ENCODE data around the gene NIM1K. TPM values are rescaled to one million over a fixed set of nuclear protein-coding genes. Genes with fewer than 3 reads are reported as not detected.
"Not testable (repeated sequence)": the region's sequence is repeated elsewhere in the genome, so short reads cannot be mapped to it uniquely, and the experiment has no call there.

Gene NIM1K
- polyA plus RNA-seq, 3 donors = 0.13 TPM; not detected in 2

DNA sequence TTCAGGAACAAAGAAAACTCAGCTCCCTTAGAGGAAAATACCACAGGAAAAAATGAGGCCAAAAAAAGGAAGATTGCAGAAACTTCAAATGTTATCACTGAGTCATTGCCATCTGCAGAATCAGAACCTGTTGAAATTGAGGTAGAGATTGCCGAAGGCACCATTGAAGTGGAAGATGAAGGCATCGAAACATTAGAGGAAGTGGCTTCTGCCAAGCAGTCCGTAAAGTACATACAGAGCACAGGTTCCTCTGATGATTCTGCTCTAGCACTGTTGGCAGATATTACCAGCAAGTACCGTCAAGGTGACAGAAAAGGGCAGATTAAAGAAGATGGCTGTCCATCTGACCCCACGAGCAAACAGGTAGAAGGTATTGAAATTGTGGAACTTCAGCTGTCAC is 30.8 kb upstream of the NIM1K start:
- H3K27me3 Mint-ChIP-seq (ENCODE audit: low read depth in 3 of 3) = no peaks in the 10 kb centered on the region
- Histone ChIP-seq H3K4me2 (replicated peaks; ENCODE audit: extremely low read depth, low read length, poor library complexity, severe bottlenecking) (no peak overlapping the region), H3K79me2 (ENCODE audit: insufficient read depth, low read length) (peaks cover 4% of the 10 kb centered on the region), H3K27ac (ENCODE audit: low read depth in 1 of 2, low read length in 2 of 2) (peak overlapping the region in 1 of 2 donors; percentile 55), H3K9me3 (replicated peaks in 1 of 2; ENCODE audit: control insufficient read depth in 1 of 2, insufficient read depth in 1 of 2, low read length in 2 of 2) (no peaks in the 10 kb centered on the region), H4K20me1 (ENCODE audit: insufficient read depth, low read length) (no peaks in the 10 kb centered on the region), H3K27me3 (ENCODE audit: control insufficient read depth in 2 of 2, insufficient read depth in 2 of 2, low read length in 2 of 2) (no peaks in the 10 kb centered on the region), H3K4me3 (replicated peaks in 1 of 3; ENCODE audit: low read depth in 2 of 3, low read length in 3 of 3) (no peak overlapping the region), H3K9ac (ENCODE audit: insufficient read depth, low read length, poor library complexity, severe bottlenecking) (no peak overlapping the region), H3K36me3 (replicated peaks in 1 of 2; ENCODE audit: control insufficient read depth in 1 of 2, insufficient read depth in 2 of 2, low read length in 2 of 2) (peaks cover 37 to 70% of the 10 kb centered on the region in 2 donors), H3K4me1 (ENCODE audit: control insufficient read depth in 1 of 2, insufficient read depth in 2 of 2, low read length in 2 of 2) (peaks cover 5 to 10% of the 10 kb centered on the region in 2 donors), H2AFZ (ENCODE audit: insufficient read depth, low read depth, low read length, poor library complexity, severe bottlenecking) (no peak overlapping the region)
- peak overlapping the region in 4 of 7 donors; percentile 31 to 69 (median 62) for H3K27ac Mint-ChIP-seq
- intact Hi-C loops (cut with micrococcal nuclease) = no loop called here
- no peak overlapping the region for H3K4me3 Mint-ChIP-seq
- WGBS (ENCODE audit: insufficient coverage) = 13% methylated on average over 4 of the region's 5 CpGs
- H3K36me3 Mint-ChIP-seq = peaks cover 42 to 64% of the 10 kb centered on the region in 2 donors
- peak; percentile 7 to 39 (median 12) for DNase-seq
- no peaks in the 10 kb centered on the region for H3K9me3 Mint-ChIP-seq
- peaks cover 13% of the 10 kb centered on the region for H3K4me1 Mint-ChIP-seq
- TF ChIP-seq, protein P1, sequence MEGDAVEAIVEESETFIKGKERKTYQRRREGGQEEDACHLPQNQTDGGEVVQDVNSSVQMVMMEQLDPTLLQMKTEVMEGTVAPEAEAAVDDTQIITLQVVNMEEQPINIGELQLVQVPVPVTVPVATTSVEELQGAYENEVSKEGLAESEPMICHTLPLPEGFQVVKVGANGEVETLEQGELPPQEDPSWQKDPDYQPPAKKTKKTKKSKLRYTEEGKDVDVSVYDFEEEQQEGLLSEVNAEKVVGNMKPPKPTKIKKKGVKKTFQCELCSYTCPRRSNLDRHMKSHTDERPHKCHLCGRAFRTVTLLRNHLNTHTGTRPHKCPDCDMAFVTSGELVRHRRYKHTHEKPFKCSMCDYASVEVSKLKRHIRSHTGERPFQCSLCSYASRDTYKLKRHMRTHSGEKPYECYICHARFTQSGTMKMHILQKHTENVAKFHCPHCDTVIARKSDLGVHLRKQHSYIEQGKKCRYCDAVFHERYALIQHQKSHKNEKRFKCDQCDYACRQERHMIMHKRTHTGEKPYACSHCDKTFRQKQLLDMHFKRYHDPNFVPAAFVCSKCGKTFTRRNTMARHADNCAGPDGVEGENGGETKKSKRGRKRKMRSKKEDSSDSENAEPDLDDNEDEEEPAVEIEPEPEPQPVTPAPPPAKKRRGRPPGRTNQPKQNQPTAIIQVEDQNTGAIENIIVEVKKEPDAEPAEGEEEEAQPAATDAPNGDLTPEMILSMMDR (IDR thresholded peaks at IDR 0.05) = no peak

DNA sequence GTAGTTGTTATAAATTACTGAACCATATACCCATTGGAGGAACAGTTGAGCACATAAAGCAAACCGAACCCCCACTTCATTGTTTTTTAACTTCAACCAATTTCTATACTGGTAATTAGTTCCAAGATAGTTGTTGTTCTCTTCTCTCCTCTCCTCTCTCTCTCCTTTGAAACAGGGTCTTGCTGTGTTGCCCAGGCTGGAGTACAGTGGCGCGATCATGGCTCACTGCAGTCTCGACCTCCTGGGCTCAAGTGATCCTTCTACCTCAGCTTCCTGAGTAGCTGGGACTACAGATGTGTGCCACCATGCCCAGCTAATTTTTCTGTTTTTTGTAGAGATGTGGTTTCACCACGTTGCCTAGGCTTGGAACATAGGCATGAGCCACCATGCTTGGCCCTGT is 27.2 kb upstream of the NIM1K start:
- H3K27me3 ChIP-seq (ENCODE audit: control insufficient read depth in 2 of 2, insufficient read depth in 2 of 2, low read length in 2 of 2); H3K4me2 ChIP-seq (replicated peaks; ENCODE audit: extremely low read depth, low read length, poor library complexity, severe bottlenecking); H4K20me1 ChIP-seq (ENCODE audit: insufficient read depth, low read length); H3K4me1 ChIP-seq (ENCODE audit: control insufficient read depth in 1 of 2, insufficient read depth in 2 of 2, low read length in 2 of 2); DNase-seq; H3K4me3 ChIP-seq (replicated peaks in 1 of 3; ENCODE audit: low read depth in 2 of 3, low read length in 3 of 3); H3K27ac ChIP-seq (ENCODE audit: low read depth in 1 of 2, low read length in 2 of 2); H3K27me3 Mint-ChIP-seq (ENCODE audit: low read depth in 3 of 3); intact Hi-C loops (cut with micrococcal nuclease); H3K9me3 Mint-ChIP-seq; H3K9ac ChIP-seq (ENCODE audit: insufficient read depth, low read length, poor library complexity, severe bottlenecking); H3K9me3 ChIP-seq (replicated peaks in 1 of 2; ENCODE audit: control insufficient read depth in 1 of 2, insufficient read depth in 1 of 2, low read length in 2 of 2); H2AFZ ChIP-seq (ENCODE audit: insufficient read depth, low read depth, low read length, poor library complexity, severe bottlenecking); H3K79me2 ChIP-seq (ENCODE audit: insufficient read depth, low read length); H3K4me3 Mint-ChIP-seq: not testable (repeated sequence)
- H3K4me1 Mint-ChIP-seq = peaks cover 13% of the 10 kb centered on the region
- peak overlapping the region in 2 of 7 donors; percentile 12 to 61 for H3K27ac Mint-ChIP-seq
- 100% methylated on average over 3 of the region's 5 CpGs for WGBS (ENCODE audit: insufficient coverage)
- H3K36me3 Mint-ChIP-seq = peaks cover 53 to 68% of the 10 kb centered on the region in 2 donors
- peaks cover 47 to 75% of the 10 kb centered on the region in 2 donors for H3K36me3 ChIP-seq (replicated peaks in 1 of 2; ENCODE audit: control insufficient read depth in 1 of 2, insufficient read depth in 2 of 2, low read length in 2 of 2)

Data from CD14-positive monocyte (primary cell).